ENCODE data around the gene IKZF5. TPM values are rescaled to one million over a fixed set of nuclear protein-coding genes. Genes with fewer than 3 reads are reported as not detected.
A peak's percentile ranks its signal among the peaks of the same experiment; 100 is the strongest.

IKZF5 gene
- 1.6 and 1.9 TPM in 2 replicates for total RNA-seq (2014; rRNA removed; shearing (Covaris generic))

GRCh38 chr10:123008355-123009104, at the start of gene IKZF5, which contains the start of gene ACADSB:
Gene IKZF5, minus strand, starts transcription at chr10:123008795. Its CDS starts 10,170 bp downstream, at chr10:122998625.
Gene ACADSB, plus strand, starts transcription at chr10:123009006. Its CDS starts 24 bp downstream, at chr10:123009030.
- peak; percentile 96 for DNase-seq (ENCODE audit: low spot score)

- DNase-seq (ENCODE audit: low spot score) = no peak
Observed at GRCh38 chr10:123057968-123058367, 49.4 kb upstream of the IKZF5 start.

GRCh38 chr10:123045961-123046731, 37.6 kb upstream of the IKZF5 start:
- no peak for DNase-seq (ENCODE audit: low spot score)

- DNase-seq (ENCODE audit: low spot score) = no peak
Observed at GRCh38 chr10:123044391-123044790, 35.8 kb upstream of the IKZF5 start.

GRCh38 chr10:123043409-123043925, 34.9 kb upstream of the IKZF5 start:
- peak; percentile 68 for DNase-seq (ENCODE audit: low spot score)

GRCh38 chr10:123042708-123043408, 34.3 kb upstream of the IKZF5 start:
- DNase-seq (ENCODE audit: low spot score) = no peak

- no peak for DNase-seq (ENCODE audit: low spot score)
Observed at GRCh38 chr10:123039632-123039930, 31.0 kb upstream of the IKZF5 start.

- DNase-seq (ENCODE audit: low spot score) = no peak
Observed at GRCh38 chr10:123038782-123039631, 30.4 kb upstream of the IKZF5 start.

- DNase-seq (ENCODE audit: low spot score) = no peak
Observed at GRCh38 chr10:123035467-123036086, 27.0 kb upstream of the IKZF5 start.

GRCh38 chr10:123034332-123034731, 25.7 kb upstream of the IKZF5 start:
- no peak for DNase-seq (ENCODE audit: low spot score)

- no peak for DNase-seq (ENCODE audit: low spot score)
Observed at GRCh38 chr10:123031124-123031523, 22.5 kb upstream of the IKZF5 start.

GRCh38 chr10:123027861-123028260, 19.3 kb upstream of the IKZF5 start:
- DNase-seq (ENCODE audit: low spot score) = no peak

GRCh38 chr10:123026302-123026701, 17.7 kb upstream of the IKZF5 start:
- no peak for DNase-seq (ENCODE audit: low spot score)

- no peak for DNase-seq (ENCODE audit: low spot score)
Observed at GRCh38 chr10:123024540-123024939, 15.9 kb upstream of the IKZF5 start.

- DNase-seq (ENCODE audit: low spot score) = no peak
Observed at GRCh38 chr10:123021517-123021916, 12.9 kb upstream of the IKZF5 start.

- no peak for DNase-seq (ENCODE audit: low spot score)
Observed at GRCh38 chr10:123019941-123020703, 11.5 kb upstream of the IKZF5 start.

GRCh38 chr10:123019264-123019663, 10.7 kb upstream of the IKZF5 start:
- no peak for DNase-seq (ENCODE audit: low spot score)

- no peak for DNase-seq (ENCODE audit: low spot score)
Observed at GRCh38 chr10:123018531-123018930, 9.9 kb upstream of the IKZF5 start.

GRCh38 chr10:123017421-123018165, 9.0 kb upstream of the IKZF5 start:
- no peak for DNase-seq (ENCODE audit: low spot score)

Measured in H4 (cell line).